Left ventricle myocardium inferior (tissue), 1 donor: ENCODE measurements around the gene ASCC3. TPM values are rescaled to one million over a fixed set of nuclear protein-coding genes. Genes with fewer than 3 reads are reported as not detected.

Experiments used
- DNase-seq: peaks from one replicate; pipeline ENCODE4 v3.0.0-alpha.2; 2020
- H3K27ac ChIP-seq: fragments of 200-600 bp; replicated peaks from 2 replicates; pipeline ENCODE4 v1.8.0; 2021
- H3K27me3 ChIP-seq: fragments of 200-600 bp; 2 replicates; pipeline ENCODE4 v1.8.0; 2021; ENCODE audit warnings: low read depth
- H3K36me3 ChIP-seq: fragments of 200-600 bp; 2 replicates; pipeline ENCODE4 v1.8.0; 2021
- H3K4me1 ChIP-seq: fragments of 200-600 bp; 2 replicates; pipeline ENCODE4 v1.8.0; 2021
- H3K4me3 ChIP-seq: fragments of 200-600 bp; 2 replicates; pipeline ENCODE4 v1.8.0; 2021; ENCODE audit warnings: mild to moderate bottlenecking, moderate library complexity
- H3K9me3 ChIP-seq: fragments of 200-600 bp; replicated peaks from 2 replicates; pipeline ENCODE4 v1.8.0; 2021
- intact Hi-C: fragments of 100-400 bp; cut with micrococcal nuclease; formaldehyde crosslinking; loops from one replicate; pipeline ENCODE4 v1.11.0; 2022
- total RNA-seq: library from RNA; stranded (reverse); fragmentation: NEBNext Ultra II Directional; extraction: Animal tissue kit (Norgen Biotek cat#: 25700); gene quantifications from one replicate; pipeline ENCODE4 v1.2.1, GENCODE V29; 2021
- TF ChIP-seq, protein P1 (sequence below): fragments of 200-600 bp; IDR thresholded peaks from 2 replicates; pipeline ENCODE4 v1.8.0; 2021; ENCODE audit warnings: antibody characterized with exemption, mild to moderate bottlenecking, borderline replicate concordance
- donor health status: DM: no; HTN: yes; CAD: no; lungs with severe emphysema.

The ASCC3 gene
- total RNA-seq, 1 donor from 2014 or later, result 16.7 TPM

DNA sequence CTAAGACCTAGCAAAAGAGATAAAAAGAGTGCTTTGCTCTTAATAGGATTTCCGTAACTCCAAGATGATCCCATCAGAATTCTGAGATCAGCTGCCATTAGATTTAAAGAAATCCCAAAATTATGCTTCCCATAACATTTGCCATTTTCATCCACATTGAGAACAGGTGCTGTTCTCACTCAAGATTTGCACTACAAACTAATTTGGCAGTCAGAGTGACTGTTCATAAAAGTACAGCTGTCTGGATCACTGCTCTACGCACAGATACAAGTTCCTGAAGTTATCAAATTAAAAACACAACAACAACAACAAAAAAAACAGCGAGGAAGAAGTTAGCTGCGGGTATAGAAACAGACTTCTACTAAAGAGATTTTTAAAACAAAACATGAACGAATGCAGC lies 58.1 kb downstream of the ASCC3 start:
- H3K9me3 ChIP-seq, result no peaks in the 10 kb centered on the region
- intact Hi-C loops, result no loop called here
- no peak overlapping the region for H3K4me3 ChIP-seq
- H3K36me3 ChIP-seq, result peaks cover 3% of the 10 kb centered on the region
- H3K4me1 ChIP-seq, result no peaks in the 10 kb centered on the region
- no peak for DNase-seq
- TF ChIP-seq, protein P1, sequence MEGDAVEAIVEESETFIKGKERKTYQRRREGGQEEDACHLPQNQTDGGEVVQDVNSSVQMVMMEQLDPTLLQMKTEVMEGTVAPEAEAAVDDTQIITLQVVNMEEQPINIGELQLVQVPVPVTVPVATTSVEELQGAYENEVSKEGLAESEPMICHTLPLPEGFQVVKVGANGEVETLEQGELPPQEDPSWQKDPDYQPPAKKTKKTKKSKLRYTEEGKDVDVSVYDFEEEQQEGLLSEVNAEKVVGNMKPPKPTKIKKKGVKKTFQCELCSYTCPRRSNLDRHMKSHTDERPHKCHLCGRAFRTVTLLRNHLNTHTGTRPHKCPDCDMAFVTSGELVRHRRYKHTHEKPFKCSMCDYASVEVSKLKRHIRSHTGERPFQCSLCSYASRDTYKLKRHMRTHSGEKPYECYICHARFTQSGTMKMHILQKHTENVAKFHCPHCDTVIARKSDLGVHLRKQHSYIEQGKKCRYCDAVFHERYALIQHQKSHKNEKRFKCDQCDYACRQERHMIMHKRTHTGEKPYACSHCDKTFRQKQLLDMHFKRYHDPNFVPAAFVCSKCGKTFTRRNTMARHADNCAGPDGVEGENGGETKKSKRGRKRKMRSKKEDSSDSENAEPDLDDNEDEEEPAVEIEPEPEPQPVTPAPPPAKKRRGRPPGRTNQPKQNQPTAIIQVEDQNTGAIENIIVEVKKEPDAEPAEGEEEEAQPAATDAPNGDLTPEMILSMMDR, result no peak
- no peak overlapping the region for H3K27ac ChIP-seq
- H3K27me3 ChIP-seq, result no peaks in the 10 kb centered on the region

DNA sequence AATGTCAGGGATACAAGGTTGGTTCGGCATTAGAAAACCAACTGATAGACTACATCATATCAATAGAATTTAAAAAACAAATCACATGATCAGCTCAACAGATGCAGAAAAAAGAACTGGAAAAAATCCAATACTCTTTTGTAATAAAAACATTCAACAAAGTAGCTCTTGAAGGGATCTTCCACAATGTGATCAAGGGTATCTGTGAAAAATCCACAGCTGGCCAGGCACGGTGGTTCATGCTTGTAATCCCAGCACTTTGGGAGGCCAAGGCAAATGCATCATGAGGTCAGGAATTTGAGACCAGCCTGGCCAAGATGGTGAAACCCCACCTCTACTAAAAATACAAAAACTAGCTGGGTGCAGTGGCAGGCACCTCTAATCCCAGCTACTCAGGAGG lies 63.1 kb downstream of the ASCC3 start:
- Histone ChIP-seq H3K9me3 (no peaks in the 10 kb centered on the region), H3K4me1 (no peaks in the 10 kb centered on the region), H3K27me3 (no peaks in the 10 kb centered on the region), H3K27ac (no peak overlapping the region), H3K36me3 (peaks cover 3% of the 10 kb centered on the region), H3K4me3 (no peak overlapping the region)
- DNase-seq, result no peak
- intact Hi-C loops, result no loop called here
- TF ChIP-seq, protein P1, result no peak

DNA sequence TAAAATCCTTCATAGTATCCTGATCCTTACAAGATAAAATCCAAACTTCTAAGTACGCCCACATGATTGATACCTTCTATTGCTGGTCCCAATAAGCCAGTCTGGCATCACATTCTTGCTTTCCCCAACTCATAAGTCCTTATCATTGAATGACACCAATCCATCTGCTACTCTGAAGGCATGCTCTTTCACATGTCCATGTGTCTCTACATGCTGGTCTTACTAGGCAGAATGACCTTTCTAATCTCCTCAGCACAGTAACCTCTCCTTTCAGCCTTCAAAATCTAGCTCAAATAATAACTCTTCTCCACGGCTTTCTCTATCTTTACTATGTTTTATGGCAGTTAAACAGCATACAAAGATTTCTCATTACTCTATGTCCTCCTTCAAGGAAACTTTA lies 71.1 kb downstream of the ASCC3 start:
- intact Hi-C loops, result no loop called here
- Histone ChIP-seq H3K4me3 (no peak overlapping the region), H3K36me3 (peaks cover 4% of the 10 kb centered on the region), H3K4me1 (no peaks in the 10 kb centered on the region), H3K27me3 (no peaks in the 10 kb centered on the region), H3K27ac (no peak overlapping the region), H3K9me3 (no peaks in the 10 kb centered on the region)
- no peak for DNase-seq
- TF ChIP-seq, protein P1, result no peak

DNA sequence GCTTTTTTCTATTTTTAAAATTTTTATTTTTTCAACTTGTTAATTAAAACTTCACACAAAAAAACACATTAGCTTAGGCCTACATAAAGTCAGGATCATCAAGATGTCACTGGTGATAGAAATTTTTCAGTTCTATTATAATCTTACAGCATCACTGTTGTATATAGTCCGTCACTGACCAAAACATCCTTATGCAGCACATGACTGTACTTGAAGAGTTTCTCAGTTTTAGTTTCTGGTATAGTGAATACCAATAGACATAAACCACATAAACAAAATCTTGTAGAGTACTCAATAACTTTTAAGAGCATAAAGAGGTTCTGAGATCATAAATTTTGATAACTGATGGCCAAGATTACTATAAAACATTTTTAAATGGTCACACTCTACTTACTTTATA lies 71.8 kb downstream of the ASCC3 start:
- Histone ChIP-seq H3K27ac (no peak overlapping the region), H3K27me3 (no peaks in the 10 kb centered on the region), H3K9me3 (no peaks in the 10 kb centered on the region), H3K4me1 (no peaks in the 10 kb centered on the region), H3K4me3 (no peak overlapping the region), H3K36me3 (peaks cover 8% of the 10 kb centered on the region)
- DNase-seq, result no peak
- intact Hi-C loops, result no loop called here
- TF ChIP-seq, protein P1, result no peak

DNA sequence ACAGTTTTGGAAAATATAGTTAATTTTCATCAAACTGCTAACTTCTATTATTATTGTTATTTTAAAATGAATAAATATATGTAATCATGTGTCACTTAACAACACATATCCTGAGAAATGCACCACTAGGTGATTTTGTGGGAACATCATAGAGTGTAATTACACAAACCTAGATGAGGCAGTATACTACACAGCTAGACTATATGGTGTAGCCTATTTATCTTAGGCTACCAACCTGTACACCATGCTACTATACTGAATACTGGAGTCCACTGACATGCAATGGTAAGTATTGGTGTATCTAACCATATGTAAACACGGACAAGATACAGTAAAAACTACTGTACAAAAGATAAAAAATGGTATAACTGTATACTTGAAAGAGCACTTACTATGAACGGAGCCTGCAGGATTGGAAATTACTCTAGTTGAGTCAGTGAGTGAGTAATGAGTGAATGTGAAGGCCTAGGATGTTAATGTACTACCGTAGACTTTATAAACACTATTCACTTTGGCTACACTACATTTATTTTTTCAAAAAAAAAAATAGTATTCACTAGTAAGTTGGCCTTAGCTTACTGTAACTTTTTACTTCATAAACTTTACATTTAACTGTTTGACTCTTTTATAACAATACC lies 72.4 kb downstream of the ASCC3 start:
- DNase-seq, result no peak
- no peaks in the 10 kb centered on the region for H3K9me3 ChIP-seq
- H3K4me3 ChIP-seq, result no peak overlapping the region
- TF ChIP-seq, protein P1, result no peak
- peaks cover 8% of the 10 kb centered on the region for H3K36me3 ChIP-seq
- H3K27ac ChIP-seq, result no peak overlapping the region
- no peaks in the 10 kb centered on the region for H3K27me3 ChIP-seq
- intact Hi-C loops, result no loop called here
- H3K4me1 ChIP-seq, result no peaks in the 10 kb centered on the region

DNA sequence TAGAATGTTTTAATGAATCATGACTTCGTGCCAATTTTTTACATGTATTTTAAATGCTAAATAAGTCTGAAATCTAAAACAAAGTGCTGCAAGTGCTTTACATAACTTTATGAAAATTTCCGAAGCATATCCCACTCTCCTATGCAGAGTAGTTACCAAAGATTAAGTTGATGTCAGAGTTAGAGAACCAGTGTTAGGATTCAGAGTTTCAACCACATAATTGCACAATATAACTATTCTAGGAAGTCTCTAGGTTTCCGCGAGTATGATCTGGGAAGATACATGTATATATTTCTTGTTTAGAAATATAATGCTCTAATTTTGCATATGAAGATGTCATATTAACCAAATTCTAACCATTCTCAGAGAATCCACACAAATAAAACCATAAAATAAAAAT lies 74.8 kb downstream of the ASCC3 start:
- Histone ChIP-seq H3K27me3 (no peaks in the 10 kb centered on the region), H3K4me1 (no peaks in the 10 kb centered on the region), H3K27ac (no peak overlapping the region), H3K36me3 (peaks cover 8% of the 10 kb centered on the region), H3K4me3 (no peak overlapping the region), H3K9me3 (no peaks in the 10 kb centered on the region)
- DNase-seq, result no peak
- TF ChIP-seq, protein P1, result no peak
- intact Hi-C loops, result no loop called here
